LNCaP clone FGC (cell line): ENCODE measurements around the gene PBX1.

Experiments used
- DNase-seq: peaks from one replicate; pipeline ENCODE4 v3.0.0-alpha.2; 2011; ENCODE audit warnings: low read depth
- H3K4me3 ChIP-seq: 2 replicates; pipeline ENCODE4 v1.5.1; 2011; ENCODE audit warnings: mild to moderate bottlenecking, low read depth, low read length, control low read depth
- CTCF ChIP-seq: IDR thresholded peaks from 2 replicates; pipeline ENCODE4 v1.5.1; 2012; ENCODE audit warnings: mild to moderate bottlenecking; ENCODE audit not compliant: control insufficient read depth, insufficient read depth; ENCODE audit errors: extremely low read depth

Gene PBX1

DNA sequence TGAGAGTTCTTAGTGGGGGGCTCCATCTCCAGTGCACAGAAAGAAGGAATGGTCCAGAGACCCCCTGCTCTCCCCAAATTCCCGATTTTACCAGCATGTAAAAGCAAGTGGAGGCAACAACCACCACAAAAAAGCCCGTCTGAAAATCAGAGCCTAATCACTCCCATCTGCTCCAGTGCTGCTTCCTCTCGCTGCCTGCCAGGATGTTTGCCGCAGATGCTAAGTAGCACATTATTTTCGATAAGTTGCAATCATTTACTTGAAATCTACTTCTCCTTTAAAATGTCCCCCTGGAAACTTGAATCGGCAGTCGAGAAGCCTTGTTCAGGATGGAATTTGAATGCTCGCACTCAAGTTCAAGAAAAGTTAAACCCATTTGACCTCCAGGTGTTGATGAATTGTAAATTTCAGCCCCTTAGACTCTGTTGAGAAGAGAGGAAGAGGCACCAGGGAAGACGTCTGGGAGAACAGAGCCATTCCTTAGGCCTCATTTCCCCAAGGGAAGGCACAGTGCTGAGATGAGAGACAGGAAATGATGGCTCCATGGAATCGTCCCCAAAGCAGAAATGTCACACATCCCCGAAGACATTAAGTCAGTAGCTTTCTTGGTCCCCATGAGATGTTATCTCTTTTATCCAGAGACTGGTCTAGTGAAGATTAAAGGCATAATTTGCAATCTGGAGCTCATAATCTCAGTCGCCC lies 221.3 kb downstream of the PBX1 start:
- no peak for TF ChIP-seq CTCF
- H3K4me3 ChIP-seq = no peak overlapping the region
- no peak for DNase-seq

DNA sequence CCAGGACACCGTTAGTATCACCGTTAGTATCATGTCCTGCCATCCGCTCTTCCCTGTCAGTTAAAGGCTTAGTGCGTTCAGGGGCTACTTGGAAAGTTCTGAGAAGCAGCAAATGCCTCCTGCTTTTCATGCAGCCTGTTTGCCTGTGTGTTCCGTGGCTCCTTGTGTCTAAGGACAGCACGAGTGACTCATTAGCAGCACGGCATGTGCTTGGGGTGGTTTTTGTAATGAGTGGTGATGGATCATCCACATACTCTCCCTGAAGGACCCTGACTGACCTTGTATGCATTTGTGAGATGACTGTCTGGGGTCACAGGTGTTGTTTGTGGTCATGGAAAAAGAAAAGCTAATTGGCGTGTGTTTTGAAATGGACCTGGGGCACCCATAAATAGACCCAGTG lies 221.9 kb downstream of the PBX1 start:
- no peak overlapping the region for H3K4me3 ChIP-seq
- DNase-seq = no peak
- TF ChIP-seq CTCF = no peak

DNA sequence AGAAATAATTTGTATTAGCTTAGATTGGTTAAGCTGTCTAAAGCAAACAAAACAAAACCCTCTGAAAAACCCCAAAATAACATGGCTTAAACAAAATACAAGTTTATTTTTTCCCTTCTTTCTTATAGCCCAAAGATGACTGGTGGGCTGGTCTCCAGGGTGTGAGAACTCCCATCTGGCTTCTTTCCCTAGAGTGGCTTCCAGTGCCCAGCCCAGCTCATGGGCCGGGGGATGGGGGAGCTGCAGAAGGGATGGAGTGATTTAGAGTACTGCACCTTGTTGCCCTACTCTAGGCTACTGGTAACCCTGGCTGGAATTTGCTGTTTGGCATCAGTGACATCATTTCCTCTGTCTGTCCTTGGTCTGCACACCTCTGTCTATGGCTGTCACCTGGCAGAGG lies 223.0 kb downstream of the PBX1 start:
- DNase-seq = no peak
- no peak overlapping the region for H3K4me3 ChIP-seq
- TF ChIP-seq CTCF = no peak

DNA sequence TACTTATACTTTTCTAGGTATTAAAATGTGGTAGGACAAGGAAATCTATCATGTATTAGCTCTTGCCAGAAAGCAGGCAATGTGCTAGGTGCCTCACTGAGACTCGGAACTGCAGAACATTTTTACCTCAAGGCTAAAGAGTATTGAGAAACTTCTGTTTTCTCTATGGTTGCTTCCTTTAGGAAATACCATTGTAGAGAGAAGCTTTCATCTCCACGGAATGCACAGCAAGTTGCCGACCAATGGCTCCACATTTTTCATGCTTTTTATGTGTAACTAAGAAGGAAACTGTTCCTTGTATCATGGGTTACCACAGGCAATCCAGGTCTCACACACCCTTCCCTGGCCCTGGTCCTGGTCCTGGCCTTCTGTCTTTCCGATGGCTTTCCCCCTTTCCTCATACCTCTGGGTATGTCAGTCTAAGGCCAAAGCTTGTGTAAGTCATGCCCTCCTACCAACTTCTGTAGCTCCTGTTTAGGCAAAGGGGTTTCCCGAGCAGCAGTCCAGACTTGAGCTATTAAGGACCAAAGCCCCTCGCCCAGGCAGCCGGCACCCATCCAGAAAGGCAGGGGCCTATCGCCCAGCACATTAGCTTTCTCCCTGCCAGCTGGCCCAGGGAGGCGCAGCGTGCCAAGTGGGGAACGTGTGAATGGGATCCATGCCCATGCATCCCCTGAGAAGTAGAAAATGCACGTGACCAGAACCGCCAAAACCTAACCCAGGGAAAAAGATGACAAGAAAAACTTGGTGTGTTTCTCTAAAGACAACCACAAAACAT lies 225.0 kb downstream of the PBX1 start:
- no peak overlapping the region for H3K4me3 ChIP-seq
- no peak for TF ChIP-seq CTCF
- DNase-seq = no peak

- DNase-seq = no peak
- no peak for TF ChIP-seq CTCF
- no peak overlapping the region for H3K4me3 ChIP-seq
Observed at GRCh38 chr1:164784960-164785359, 226.0 kb downstream of the PBX1 start.

DNA sequence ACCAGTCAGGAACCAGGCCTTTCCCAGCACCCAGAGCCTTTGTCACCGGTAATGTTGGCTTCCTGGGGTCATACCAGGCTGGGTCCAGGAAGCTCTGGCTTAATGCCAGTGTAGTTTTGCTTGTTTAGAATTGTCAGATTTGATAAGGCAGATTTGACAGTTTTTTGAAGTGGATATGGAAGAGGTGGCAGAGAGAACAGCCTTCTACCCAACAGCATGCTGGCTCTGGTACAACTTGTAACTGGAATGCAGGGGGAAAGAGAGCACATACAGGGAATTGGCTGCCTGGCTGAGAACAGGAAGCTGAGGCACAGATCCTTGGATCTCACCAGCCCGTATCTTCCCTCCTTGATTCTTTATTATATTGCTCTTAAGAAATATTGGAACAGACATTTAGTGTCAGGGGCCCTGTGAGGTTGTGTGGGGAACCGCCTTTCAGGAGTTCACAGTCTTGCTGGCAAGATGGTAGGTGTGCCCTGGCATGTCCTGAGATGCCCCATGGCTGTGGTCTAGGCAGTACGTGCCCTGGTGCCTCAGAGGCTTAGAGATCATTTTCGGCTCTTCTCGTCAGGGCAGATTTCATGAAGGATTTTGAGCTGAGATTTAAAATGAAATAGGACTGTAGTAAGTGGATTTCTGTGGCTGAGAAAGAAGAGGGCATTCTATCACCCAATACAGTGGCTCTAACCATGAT lies 227.0 kb downstream of the PBX1 start:
- no peak for DNase-seq
- TF ChIP-seq CTCF = no peak
- H3K4me3 ChIP-seq = no peak overlapping the region
